Adrenal gland (tissue), 12 donors: ENCODE measurements around the gene NDUFS6. TPM values are rescaled to one million over a fixed set of nuclear protein-coding genes. Genes with fewer than 3 reads are reported as not detected.

ENCODE experiments used
- DNase-seq, 7 donors: peaks; one replicate each; pipeline ENCODE4 v3.0.0-alpha.2; 2019 to 2020
- H3K27ac ChIP-seq, 5 donors: fragments of 200-600 bp; sonication (generic) in 4 of 5; 1 replicate in 3 of 5; 2 replicates in 2 of 5; pipeline versions ENCODE4 v1.5.1 to v1.8.0; 2016 to 2020; ENCODE audit warnings: mild to moderate bottlenecking in 1 of 5
- H3K27me3 ChIP-seq: fragments of 200-600 bp; 2 replicates; pipeline ENCODE4 v1.8.0; 2021
- H3K36me3 ChIP-seq, 2 donors: fragments of 200-600 bp; replicated peaks in 1 of 2; 1 replicate in 1 of 2; 2 replicates in 1 of 2; pipeline versions ENCODE4 v1.5.1 to v1.8.0; 2018 to 2022
- H3K4me1 ChIP-seq, 2 donors: fragments of 200-600 bp; replicated peaks in 1 of 2; 1 replicate in 1 of 2; 2 replicates in 1 of 2; pipeline versions ENCODE4 v1.5.1 to v1.8.0; 2018 to 2021
- H3K4me3 ChIP-seq, 4 donors: fragments of 200-600 bp; sonication (generic) in 3 of 4; one replicate each; pipeline ENCODE4 v1.5.1; 2016 to 2018
- H3K9me3 ChIP-seq, 3 donors: fragments of 200-600 bp; sonication (generic) in 1 of 3; replicated peaks in 1 of 3; 1 replicate in 2 of 3; 2 replicates in 1 of 3; pipeline versions ENCODE4 v1.5.1 to v1.8.0; 2016 to 2021
- CTCF ChIP-seq, 6 experiments: fragments of 450-650 bp in 4 of 6; fragments of 200-600 bp in 2 of 6; sonication (generic) in 1 of 6; IDR thresholded peaks; 1 replicate in 5 of 6; 2 replicates in 1 of 6; pipeline versions ENCODE4 v1.5.1 to v1.8.0; 2016 to 2021; ENCODE audit warnings: antibody characterized with exemption in 6 of 6, mild to moderate bottlenecking in 2 of 6, moderate library complexity in 1 of 6
- POLR2A ChIP-seq, 2 donors: fragments of 450-650 bp; IDR thresholded peaks; one replicate each; pipeline ENCODE4 v1.6.1; 2017; ENCODE audit warnings: antibody characterized with exemption in 2 of 2, mild to moderate bottlenecking in 2 of 2, moderate library complexity in 1 of 2
- WGBS, 4 donors: extraction: QIAGEN DNeasy Blood & Tissue Kit in 2 of 4; methylation state at CpG; one replicate each; pipeline versions ENCODE4 v1.1.5 to v1.1.7; 2013 to 2017; 5-methylcytosine and 5-hydroxymethylcytosine counted together
- intact Hi-C, 2 donors: fragments of 100-400 bp; cut with DNase I; formaldehyde crosslinking; loops; one replicate each; pipeline versions ENCODE4 v1.14.1 to v1.15.0; 2022 to 2023
- polyA plus RNA-seq, 3 donors: library from polyadenylated mRNA; stranded (reverse); fragments of 200-250 nt in 2 of 3; fragments of 350-450 nt in 1 of 3; fragmentation: Illumina TruSeq in 1 of 3; extraction: RNeasy Lipid Tissue Mini Kit (QIAGEN cat#74804) in 1 of 3; gene quantifications; one replicate each; pipeline ENCODE4 v1.2.3, GENCODE V29; 2013 to 2014
- total RNA-seq, 9 donors: library from RNA; depleted of rRNA in 4 of 9; stranded (reverse); fragments of >200 nt in 4 of 9; fragments of 120-200 nt in 1 of 9; fragmentation: NEBNext Ultra II Directional in 1 of 9; extraction: Animal tissue kit (Norgen Biotek cat#: 25700) in 1 of 9; gene quantifications; one replicate each; pipeline versions ENCODE4 v1.1.0 to v1.2.4, GENCODE V29; 2013 to 2023
- donor health status: healthy with polysubstance abuse.
- donor health status: Bipolar disorder and iron deficiency.
- donor health status: DM: yes; HTN: yes; CAD: no.
- donor health status: DM: no; HTN: no; CAD: no.
- donor health status: DM: no; HTN: no; CAD: no.
- donor health status: DM: yes; HTN: yes; CAD: no.

Gene NDUFS6
- total and polyA plus RNA-seq, 12 donors: 23.3 to 75.8 (median 37.9) TPM

DNA sequence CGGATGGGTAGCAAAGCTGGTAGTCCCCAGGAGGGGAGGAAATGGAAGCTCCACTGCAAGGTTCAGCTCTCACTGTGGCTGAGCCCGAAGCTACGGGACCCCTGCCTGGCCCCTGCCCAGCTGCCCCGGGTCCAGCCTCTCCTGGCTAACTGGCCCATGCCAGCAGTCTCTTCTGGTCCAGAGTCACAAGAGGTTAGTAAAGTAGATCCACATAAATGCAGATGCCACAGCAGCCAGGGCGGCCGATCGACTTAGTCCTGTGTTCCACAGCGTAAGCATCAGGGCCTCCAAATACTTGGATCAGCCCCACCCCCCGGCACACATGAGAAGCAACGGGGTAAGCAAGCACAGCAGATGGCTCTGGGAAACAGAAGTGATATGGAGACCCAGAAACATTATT is 43.7 kb upstream of the NDUFS6 start:
- DNase-seq: peak in 2 of 7 donors; percentile 1 to 20
- intact Hi-C loops: no loop called here
- TF ChIP-seq POLR2A (IDR thresholded peaks at IDR 0.05): no peak
- TF ChIP-seq CTCF (IDR thresholded peaks at IDR 0.05): no peak

DNA sequence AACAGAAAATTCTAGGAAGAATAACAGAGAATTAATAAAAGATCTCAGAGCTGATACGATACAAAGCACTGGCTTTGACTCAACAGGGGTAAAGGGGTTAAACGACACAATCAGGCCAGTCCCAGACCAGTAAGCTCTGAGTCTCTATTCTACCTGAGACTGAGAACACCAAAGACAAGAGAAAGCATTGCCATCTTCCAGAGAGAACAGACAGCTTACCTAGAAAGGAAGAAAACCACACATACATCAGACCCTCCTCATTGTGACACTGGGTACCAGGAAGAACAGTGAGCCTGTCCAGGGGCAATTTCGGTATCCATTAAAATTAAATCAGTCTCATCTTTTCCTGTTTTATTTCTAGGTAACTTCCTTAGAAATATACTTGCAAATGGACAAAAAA is 42.6 kb upstream of the NDUFS6 start:
- Histone ChIP-seq H3K4me3 (no peak overlapping the region), H3K36me3 (no peaks in the 10 kb centered on the region), H3K27ac (no peak overlapping the region), H3K4me1 (no peaks in the 10 kb centered on the region), H3K27me3 (no peaks in the 10 kb centered on the region), H3K9me3 (no peaks in the 10 kb centered on the region)
- intact Hi-C loops: no loop called here
- no peak for DNase-seq
- 75 to 90% (median 76%) methylated on average over 3 of the region's 3 CpGs for whole genome bisulfite sequencing, 4 donors
- TF ChIP-seq CTCF (IDR thresholded peaks at IDR 0.05) (no peak), POLR2A (IDR thresholded peaks at IDR 0.05) (no peak)

More for the DNA sequence above, 43.7 kb upstream of the NDUFS6 start:
- H3K36me3 ChIP-seq: no peaks in the 10 kb centered on the region
- H3K9me3 ChIP-seq: no peaks in the 10 kb centered on the region
- H3K27me3 ChIP-seq: no peaks in the 10 kb centered on the region
- no peaks in the 10 kb centered on the region for H3K4me1 ChIP-seq
- WGBS, 4 donors: 78 to 85% (median 82%) methylated on average over 7 to 10 of the region's 10 CpGs
- H3K27ac ChIP-seq: no peak overlapping the region
- H3K4me3 ChIP-seq: no peak overlapping the region

DNA sequence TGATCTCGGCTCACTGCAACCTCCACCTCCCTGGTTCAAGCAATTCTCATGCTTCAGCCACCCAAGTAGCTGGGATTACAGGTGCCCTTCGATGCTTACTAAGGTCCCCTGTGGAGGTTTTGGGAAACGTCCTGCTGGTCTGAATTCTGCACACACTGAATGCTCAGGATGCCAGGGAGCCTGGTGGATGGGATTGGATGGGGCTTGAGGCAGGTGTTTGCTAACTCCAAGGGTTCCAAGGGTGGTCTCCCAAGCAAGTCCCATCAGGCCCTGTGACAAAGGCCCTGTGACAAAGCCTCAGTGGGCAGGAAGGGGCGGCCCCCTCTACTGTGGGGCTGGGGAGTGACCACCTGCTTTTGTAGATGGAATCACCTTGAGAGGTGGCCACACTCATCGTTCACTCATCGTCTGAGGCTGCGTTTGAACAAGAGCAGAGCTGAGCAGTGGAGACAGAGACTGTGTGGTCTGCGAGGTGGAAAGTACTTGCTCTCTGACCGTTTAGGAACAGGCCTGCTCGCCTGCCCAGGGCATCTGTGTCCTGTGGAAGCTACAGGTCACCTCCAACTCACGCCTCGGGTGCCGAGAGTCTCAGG is 41.7 kb upstream of the NDUFS6 start:
- 72 to 82% (median 77%) methylated on average over 12 to 13 of the region's 13 CpGs for WGBS, 4 donors

DNA sequence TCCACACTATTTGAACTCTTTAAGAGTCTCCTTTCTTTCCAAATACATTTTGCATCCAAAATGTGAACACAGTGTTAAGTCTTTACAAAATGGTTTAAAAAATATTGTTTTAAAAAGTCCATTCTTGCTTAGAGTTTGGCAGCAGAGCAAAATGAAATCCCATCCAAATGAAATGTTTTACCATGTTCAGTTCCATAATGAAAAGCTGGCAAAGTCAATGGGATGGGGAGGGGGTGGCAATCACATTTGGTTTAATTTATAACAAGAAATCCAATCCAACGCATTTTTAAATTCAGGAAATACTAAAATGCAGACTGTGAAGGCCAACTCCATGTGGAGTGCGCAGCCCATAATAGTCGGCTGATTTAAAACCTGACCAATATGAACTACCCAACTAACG is 41.0 kb upstream of the NDUFS6 start:
- no peaks in the 10 kb centered on the region for H3K36me3 ChIP-seq
- no peaks in the 10 kb centered on the region for H3K4me1 ChIP-seq
- H3K27ac ChIP-seq: no peak overlapping the region
- no peak for DNase-seq
- no peak overlapping the region for H3K4me3 ChIP-seq
- WGBS, 4 donors: 74 to 79% (median 78%) methylated on average over 4 of the region's 4 CpGs
- TF ChIP-seq CTCF (IDR thresholded peaks at IDR 0.05): no peak
- no peak for TF ChIP-seq POLR2A (IDR thresholded peaks at IDR 0.05)
- H3K9me3 ChIP-seq: no peaks in the 10 kb centered on the region
- H3K27me3 ChIP-seq: no peaks in the 10 kb centered on the region
- intact Hi-C loops: loop anchor here in 1 of 2 donors (10.0 kb wide), 1 partner anchor 275 kb away; no protein-coding TSS in a partner anchor

More for the DNA sequence above, 41.7 kb upstream of the NDUFS6 start:
- Histone ChIP-seq H3K27me3 (no peaks in the 10 kb centered on the region), H3K4me3 (no peak overlapping the region), H3K27ac (no peak overlapping the region), H3K9me3 (no peaks in the 10 kb centered on the region), H3K4me1 (no peaks in the 10 kb centered on the region), H3K36me3 (no peaks in the 10 kb centered on the region)
- intact Hi-C loops: no loop called here
- DNase-seq: peak in 2 of 7 donors; percentile 4 to 23
- no peak for TF ChIP-seq POLR2A (IDR thresholded peaks at IDR 0.05)
